Caco-2 (cell line): ENCODE data around the gene ATP7B. TPM values are rescaled to one million over a fixed set of nuclear protein-coding genes. Genes with fewer than 3 reads are reported as not detected.

ENCODE experiments used
- BruUV-seq: library from RNA; stranded (reverse); fragments of 400-500 nt; replicated peaks from 2 replicates; lab custom pipeline; 2021; lab: Mats Ljungman, UMichigan
- CTCF ChIA-PET: fragments of 300-600 bp; sonication (Branson Sonifier 250); formaldehyde crosslinking; loops from one replicate; lab custom pipeline; 2022; ENCODE audit warnings: antibody characterized with exemption; lab: Charles Lee
- POLR2A ChIA-PET: fragments of 300-600 bp; sonication (Branson Sonifier 250); formaldehyde crosslinking; loops from one replicate; lab custom pipeline; 2022; ENCODE audit warnings: antibody characterized with exemption; lab: Charles Lee
- DNase-seq, 2 experiments: peaks; one replicate each; pipeline versions ENCODE4 v3.0.0 to v3.0.0-alpha.2; 2020 to 2022
- H3K27me3 ChIP-seq: replicated peaks from 2 replicates; pipeline ENCODE4 v1.6.0; 2011; ENCODE audit warnings: low read length; ENCODE audit not compliant: control insufficient read depth, insufficient read depth
- H3K36me3 ChIP-seq: 2 replicates; pipeline ENCODE4 v1.5.1; 2011; ENCODE audit warnings: low read length; ENCODE audit not compliant: control insufficient read depth, insufficient read depth
- H3K4me1 ChIP-seq: fragments of 250-450 bp; sonication (Bioruptor Pico); 2 replicates; pipeline ENCODE4 v1.5.1; 2020; ENCODE audit warnings: mild to moderate bottlenecking
- H3K4me3 ChIP-seq: 2 replicates; pipeline ENCODE4 v1.5.1; 2011; ENCODE audit warnings: low read depth, mild to moderate bottlenecking, control low read depth, low read length
- H3K9me3 ChIP-seq: fragments of 250-450 bp; sonication (Bioruptor Pico); 2 replicates; pipeline ENCODE4 v1.5.1; 2020; ENCODE audit warnings: mild to moderate bottlenecking, moderate library complexity
- H3K27ac Mint-ChIP-seq: one replicate; pipeline ENCODE4 v1.8.0; 2022; ENCODE audit warnings: mixed read lengths; ENCODE audit not compliant: unreplicated experiment
- H3K27me3 Mint-ChIP-seq: one replicate; pipeline ENCODE4 v1.8.0; 2022; ENCODE audit warnings: mixed read lengths; ENCODE audit not compliant: insufficient read depth, unreplicated experiment
- H3K36me3 Mint-ChIP-seq: one replicate; pipeline ENCODE4 v1.8.0; 2022; ENCODE audit warnings: mild to moderate bottlenecking, mixed read lengths; ENCODE audit not compliant: insufficient read depth, unreplicated experiment
- H3K4me1 Mint-ChIP-seq: one replicate; pipeline ENCODE4 v1.8.0; 2022; ENCODE audit warnings: low read depth, mixed read lengths; ENCODE audit not compliant: unreplicated experiment
- H3K4me3 Mint-ChIP-seq: one replicate; pipeline ENCODE4 v1.8.0; 2022; ENCODE audit warnings: mild to moderate bottlenecking, moderate library complexity, mixed read lengths; ENCODE audit not compliant: unreplicated experiment
- H3K9me3 Mint-ChIP-seq: one replicate; pipeline ENCODE4 v1.8.0; 2022; ENCODE audit warnings: mixed read lengths; ENCODE audit not compliant: unreplicated experiment
- CTCF ChIP-seq, 2 experiments: fragments of 200-600 bp in 1 of 2; IDR thresholded peaks; 1 replicate in 1 of 2; 2 replicates in 1 of 2; pipeline versions ENCODE4 v1.5.1 to v1.8.0; 2011 to 2022; ENCODE audit warnings: antibody characterized with exemption in 1 of 2, control low read depth in 1 of 2, inconsistent platforms in 1 of 2, low read depth in 1 of 2, low read length in 1 of 2, mild to moderate bottlenecking in 1 of 2, moderate library complexity in 1 of 2; ENCODE audit not compliant: insufficient read depth in 1 of 2, severe bottlenecking in 1 of 2, unreplicated experiment in 1 of 2
- intact Hi-C: fragments of 100-400 bp; cut with micrococcal nuclease; formaldehyde crosslinking; loops from one replicate; pipeline ENCODE4 v1.10.0; 2022; ENCODE audit not compliant: unreplicated experiment
- total RNA-seq: library from RNA; stranded (reverse); gene quantifications from 2 replicates; pipeline ENCODE4 v1.2.3, GENCODE V29; 2022

The ATP7B gene
- total RNA-seq, 1 experiment from 2014 or later = 50.7 TPM

GRCh38 chr13:52002361-52002760 lies 8.9 kb downstream of the ATP7B start:
- intact Hi-C loops = no loop called here
- POLR2A ChIA-PET = no interaction called here
- Histone ChIP-seq H3K4me1 (peaks cover 64% of the 10 kb centered on the region), H3K27me3 (no peaks in the 10 kb centered on the region), H3K36me3 (0 out of 2 replicates have a peak, but pooled peaks cover 2% of the 10 kb centered on the region), H3K9me3 (no peaks in the 10 kb centered on the region), H3K4me3 (no peak overlapping the region)
- CTCF ChIA-PET = interaction anchor here (0.7 to 1.5 kb wide), 2 partner anchors 125 to 138 kb away, joined by 3 to 4 read pairs; no protein-coding TSS in a partner anchor
- no peaks in the 10 kb centered on the region for H3K36me3 Mint-ChIP-seq
- no peak for TF ChIP-seq CTCF (IDR thresholded peaks at IDR 0.05; ENCODE audit: insufficient read depth in 1 of 2, low read depth in 1 of 2, low read length in 1 of 2, severe bottlenecking in 1 of 2, unreplicated experiment in 1 of 2)
- DNase-seq = no peak
- H3K4me1 Mint-ChIP-seq = peaks cover 67% of the 10 kb centered on the region
- H3K27me3 Mint-ChIP-seq = no peaks in the 10 kb centered on the region
- H3K4me3 Mint-ChIP-seq = no peak overlapping the region
- BruUV-seq = no TSS peak
- H3K9me3 Mint-ChIP-seq = peaks cover 11% of the 10 kb centered on the region
- H3K27ac Mint-ChIP-seq = no peak overlapping the region

GRCh38 chr13:52001120-52001731 lies 10.0 kb downstream of the ATP7B start:
- POLR2A ChIA-PET = no interaction called here
- no peak overlapping the region for H3K4me3 Mint-ChIP-seq
- H3K9me3 Mint-ChIP-seq = peaks cover 2% of the 10 kb centered on the region
- no peaks in the 10 kb centered on the region for H3K27me3 Mint-ChIP-seq
- H3K4me1 ChIP-seq = peaks cover 66% of the 10 kb centered on the region
- no peak for DNase-seq
- BruUV-seq = no TSS peak
- no peak overlapping the region for H3K4me3 ChIP-seq
- H3K4me1 Mint-ChIP-seq = peaks cover 58% of the 10 kb centered on the region
- H3K27me3 ChIP-seq = no peaks in the 10 kb centered on the region
- intact Hi-C loops = loop anchor here (1.0 kb wide), 3 partner anchors 35 to 200 kb away; no protein-coding TSS in a partner anchor
- no peak overlapping the region for H3K27ac Mint-ChIP-seq
- CTCF ChIA-PET = interaction anchor here (1.5 kb wide), 1 partner anchor 126 kb away, joined by 4 read pairs; no protein-coding TSS in a partner anchor
- TF ChIP-seq CTCF (IDR thresholded peaks at IDR 0.05; ENCODE audit: insufficient read depth in 1 of 2, low read depth in 1 of 2, low read length in 1 of 2, severe bottlenecking in 1 of 2, unreplicated experiment in 1 of 2) = peak; percentile 61 to 82
- no peaks in the 10 kb centered on the region for H3K36me3 Mint-ChIP-seq
- 0 out of 2 replicates have a peak, but pooled peaks cover 2% of the 10 kb centered on the region for H3K36me3 ChIP-seq
- H3K9me3 ChIP-seq = no peaks in the 10 kb centered on the region

- H3K4me3 Mint-ChIP-seq = peak overlapping the region; percentile 19
- Histone ChIP-seq H3K4me3 (no peak overlapping the region), H3K4me1 (peaks cover 67% of the 10 kb centered on the region), H3K36me3 (no peaks in the 10 kb centered on the region), H3K27me3 (no peaks in the 10 kb centered on the region), H3K9me3 (no peaks in the 10 kb centered on the region)
- H3K9me3 Mint-ChIP-seq = no peaks in the 10 kb centered on the region
- H3K4me1 Mint-ChIP-seq = peaks cover 52% of the 10 kb centered on the region
- no peaks in the 10 kb centered on the region for H3K36me3 Mint-ChIP-seq
- ChIA-PET CTCF (interaction anchor here (0.9 to 3.7 kb wide), 4 partner anchors 8 to 128 kb away, joined by 3 to 36 read pairs (median 7); partner anchors contain the start of genes ALG11 and NEK5), POLR2A (interaction anchor here (3.2 kb wide), 1 partner anchor 21 kb away, joined by 14 read pairs; no protein-coding TSS in a partner anchor)
- no peaks in the 10 kb centered on the region for H3K27me3 Mint-ChIP-seq
- no peak for TF ChIP-seq CTCF (IDR thresholded peaks at IDR 0.05; ENCODE audit: insufficient read depth in 1 of 2, low read depth in 1 of 2, low read length in 1 of 2, severe bottlenecking in 1 of 2, unreplicated experiment in 1 of 2)
- intact Hi-C loops = loop anchor here (2.0 to 5.0 kb wide), 3 partner anchors 13 to 143 kb away; partner anchors contain the start of gene ALG11
- BruUV-seq = no TSS peak
- DNase-seq = no peak
- H3K27ac Mint-ChIP-seq = no peak overlapping the region
Measured at GRCh38 chr13:51999921-52000320, 11.3 kb downstream of the ATP7B start.
